GM18505 (cell line): Measurements from ENCODE around the gene HSD11B1.

Source experiments
- ATAC-seq: cut with Tn5 transposase; IDR thresholded peaks from one replicate; pipeline ENCODE4 v1.9.1; 2021; ENCODE audit not compliant: unreplicated experiment
- POLR2A ChIP-seq: IDR thresholded peaks from 4 replicates; pipeline ENCODE4 v1.6.1; 2011; ENCODE audit warnings: borderline replicate concordance; ENCODE audit not compliant: insufficient read depth, insufficient read length; ENCODE audit errors: extremely low read depth

Gene HSD11B1

GRCh38 chr1:209746451-209747165 is 42.0 kb downstream of the HSD11B1 start:
- ATAC-seq = no peak

GRCh38 chr1:209747580-209748262 is 43.1 kb downstream of the HSD11B1 start:
- no peak for TF ChIP-seq POLR2A
- peak; percentile 79 for ATAC-seq

More at GRCh38 chr1:209746451-209747165, 42.0 kb downstream of the HSD11B1 start:
- TF ChIP-seq POLR2A = no peak

GRCh38 chr1:209748620-209749019 is 44.0 kb downstream of the HSD11B1 start:
- no peak for TF ChIP-seq POLR2A

DNA sequence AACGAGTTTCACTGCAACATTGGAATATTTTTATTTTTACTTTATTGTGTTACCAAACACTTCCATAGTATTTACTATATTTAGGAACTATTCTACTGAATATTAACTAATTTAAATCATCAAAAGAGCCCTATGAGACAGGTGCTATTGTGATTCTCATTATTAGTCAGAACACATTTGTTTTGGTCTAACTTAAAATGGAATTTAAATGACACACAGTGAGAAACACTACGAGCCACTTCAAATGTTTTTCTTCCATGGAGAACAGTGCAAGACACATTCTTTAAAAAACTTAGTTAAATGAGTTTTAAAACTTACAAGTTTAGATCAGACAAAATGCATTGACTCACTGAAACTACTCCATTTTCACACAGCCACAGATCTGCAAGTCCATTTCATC is 44.6 kb downstream of the HSD11B1 start:
- TF ChIP-seq POLR2A = no peak
- no peak for ATAC-seq

More at GRCh38 chr1:209748620-209749019, 44.0 kb downstream of the HSD11B1 start:
- no peak for ATAC-seq

DNA sequence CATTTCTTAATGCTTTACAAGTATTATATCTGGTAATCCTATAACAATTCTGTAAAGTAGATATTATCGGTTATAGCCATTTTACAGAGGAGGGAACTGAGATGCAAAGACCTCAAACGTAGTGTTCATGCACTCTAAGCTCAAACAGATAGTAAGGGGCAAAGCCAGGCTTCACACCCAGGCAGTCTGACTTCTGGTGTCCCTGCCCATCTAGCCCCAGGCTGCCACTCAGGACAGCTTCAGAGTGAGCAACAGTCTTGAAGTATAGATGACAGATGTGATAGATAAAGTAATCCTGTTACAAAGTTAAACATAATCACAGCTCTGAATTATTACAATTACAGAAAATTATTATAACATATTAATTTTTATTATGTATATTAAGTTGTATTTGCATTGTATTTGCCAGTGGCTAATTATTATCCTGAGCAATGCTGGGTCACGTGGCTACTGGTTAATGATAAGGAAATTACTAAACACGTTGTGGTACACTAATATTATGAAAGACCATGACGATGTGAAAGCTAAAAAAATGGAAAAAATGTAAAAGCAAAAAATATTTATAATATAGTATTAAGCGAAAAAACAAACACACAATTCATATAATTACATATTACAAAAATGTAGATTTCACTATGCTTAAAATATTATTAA is 45.2 kb downstream of the HSD11B1 start:
- no peak for ATAC-seq
- TF ChIP-seq POLR2A = no peak

DNA sequence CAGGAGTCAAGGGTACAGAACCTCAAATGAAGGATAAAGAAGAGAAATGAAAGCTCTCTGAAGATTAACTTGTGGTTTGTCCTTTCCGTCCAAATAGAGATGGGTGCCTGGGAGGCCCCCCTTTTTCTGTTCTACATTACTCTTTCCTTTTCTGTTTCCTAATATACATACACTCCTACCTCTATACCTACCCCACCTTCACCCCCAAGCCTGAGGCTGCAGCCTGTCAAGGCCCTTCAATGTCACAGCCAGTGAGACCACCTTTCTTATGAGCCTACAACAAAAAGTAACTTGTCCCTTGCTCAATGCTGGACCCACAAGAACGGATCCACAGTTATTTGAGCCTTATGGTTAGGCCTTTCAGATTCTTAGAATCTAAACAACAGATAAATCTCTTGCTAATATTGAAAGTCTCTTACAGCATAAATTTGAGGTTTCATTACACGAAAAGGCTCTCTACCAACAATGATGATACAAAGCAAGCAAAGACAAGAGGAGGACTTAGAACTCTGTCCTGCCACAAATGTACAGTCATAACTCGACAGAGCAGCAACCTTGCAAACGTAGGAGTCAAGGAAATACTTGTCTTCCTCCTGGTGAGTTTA is 47.1 kb downstream of the HSD11B1 start:
- no peak for TF ChIP-seq POLR2A
- ATAC-seq = peak; percentile 44

DNA sequence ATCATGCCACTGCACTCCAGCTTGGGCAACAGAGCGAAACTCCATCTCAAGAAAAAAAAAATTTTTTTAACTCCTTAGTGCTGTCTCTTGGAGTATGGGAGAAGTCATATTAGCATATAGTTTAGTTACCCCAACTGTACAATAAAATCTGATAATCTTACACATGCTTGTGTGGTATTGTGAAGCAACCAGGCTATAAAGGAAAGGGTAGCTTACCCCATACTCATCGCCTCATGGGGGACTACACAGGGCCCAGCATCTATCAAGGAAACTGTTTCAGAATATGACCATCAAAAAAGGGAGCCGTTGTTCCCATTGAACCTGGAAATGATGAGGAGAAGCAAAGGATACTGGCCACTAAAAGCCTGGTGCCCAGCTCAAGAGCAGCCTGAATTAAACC is 48.2 kb downstream of the HSD11B1 start:
- no peak for TF ChIP-seq POLR2A
- ATAC-seq = no peak

DNA sequence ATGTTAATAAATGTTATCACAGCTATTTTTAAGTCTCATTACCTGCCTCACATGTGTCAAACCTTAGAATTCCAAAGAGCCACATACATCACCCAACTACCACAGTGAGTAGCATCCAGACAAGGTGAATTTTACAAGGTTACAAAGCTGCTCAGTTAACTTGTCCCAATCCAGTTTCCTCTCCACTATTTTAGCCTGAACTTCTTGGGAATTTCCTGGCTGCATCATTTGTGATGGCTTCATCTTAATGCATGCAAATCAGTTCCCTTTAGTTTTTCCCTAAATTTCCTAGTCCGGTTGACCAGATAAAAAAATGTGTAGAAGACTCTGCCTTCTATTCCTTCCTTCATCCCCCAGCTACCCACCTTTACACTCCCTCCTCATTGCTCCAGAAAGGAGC is 50.6 kb downstream of the HSD11B1 start:
- no peak for TF ChIP-seq POLR2A
- no peak for ATAC-seq

- peak; percentile 83 for TF ChIP-seq POLR2A
Measured at GRCh38 chr1:209755926-209756614, 51.4 kb downstream of the HSD11B1 start, which contains the start of gene TRAF3IP3. TRAF3IP3 (plus strand) TSS chr1:209756053; CDS start chr1:209760040, 3,987 bp downstream.

DNA sequence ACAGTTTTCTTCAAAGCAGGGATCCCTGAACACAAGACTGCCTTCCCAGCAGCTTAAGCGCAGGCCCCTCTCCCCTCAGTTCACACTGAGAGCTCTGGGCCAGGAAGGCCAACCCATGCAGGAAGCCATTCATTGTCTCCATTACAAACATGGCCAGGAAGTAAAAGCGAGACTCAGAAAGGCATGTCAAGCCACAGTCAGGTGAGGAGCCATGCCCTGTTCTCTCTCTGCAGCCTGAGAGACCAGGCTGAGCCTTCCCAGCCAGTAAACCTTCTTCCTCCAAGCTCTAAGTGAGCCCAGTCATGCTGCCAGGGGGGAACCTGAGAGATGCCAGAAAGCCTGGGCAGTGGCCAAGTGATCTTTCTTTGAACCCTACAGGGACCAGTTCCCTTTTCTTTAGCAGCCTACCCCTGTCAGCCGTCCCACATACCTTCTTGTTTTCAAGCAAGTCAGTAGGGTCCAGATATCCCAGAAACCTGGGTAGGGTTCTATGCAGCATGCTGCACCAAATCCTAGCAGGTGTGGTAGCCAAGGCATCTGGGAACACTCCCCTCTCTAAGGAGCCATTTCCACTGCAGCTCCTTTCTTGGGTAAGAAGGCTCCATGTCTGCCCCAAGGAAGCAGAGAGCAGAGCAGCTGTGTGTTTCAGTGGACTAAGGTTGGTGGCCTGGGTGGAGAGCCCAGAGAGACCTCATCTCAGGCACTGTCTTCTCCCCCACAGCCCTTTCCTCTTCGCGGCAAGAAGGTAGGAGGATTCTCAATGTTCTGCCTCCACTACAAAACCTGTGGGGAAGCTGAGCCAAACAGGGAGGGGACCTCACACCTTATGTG is 52.2 kb downstream of the HSD11B1 start:
- TF ChIP-seq POLR2A = peak; percentile 75
- peak; percentile 25 for ATAC-seq

More at GRCh38 chr1:209755926-209756614, 51.4 kb downstream of the HSD11B1 start, which contains the start of gene TRAF3IP3:
- ATAC-seq = peak; percentile 71

DNA sequence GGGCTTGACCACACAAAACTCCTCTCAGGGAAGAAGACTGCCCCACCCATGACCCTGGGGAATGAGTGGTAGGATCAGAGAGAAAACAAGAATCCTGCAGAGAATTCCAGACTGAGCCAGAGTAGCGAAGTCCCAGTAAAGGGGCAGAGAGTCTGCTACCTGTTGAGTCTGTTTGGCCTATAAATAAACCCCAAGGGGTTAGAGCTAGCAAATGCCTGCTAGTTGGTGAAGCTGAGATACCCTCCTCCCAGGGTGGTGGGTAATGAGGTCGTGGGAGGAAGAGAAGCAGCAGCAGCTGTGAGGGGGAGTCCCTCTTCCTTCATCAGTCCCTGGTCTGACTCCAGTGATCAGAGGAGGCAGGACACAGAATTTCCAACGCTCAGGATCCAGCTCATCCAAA is 53.8 kb downstream of the HSD11B1 start:
- no peak for ATAC-seq
- TF ChIP-seq POLR2A = no peak

DNA sequence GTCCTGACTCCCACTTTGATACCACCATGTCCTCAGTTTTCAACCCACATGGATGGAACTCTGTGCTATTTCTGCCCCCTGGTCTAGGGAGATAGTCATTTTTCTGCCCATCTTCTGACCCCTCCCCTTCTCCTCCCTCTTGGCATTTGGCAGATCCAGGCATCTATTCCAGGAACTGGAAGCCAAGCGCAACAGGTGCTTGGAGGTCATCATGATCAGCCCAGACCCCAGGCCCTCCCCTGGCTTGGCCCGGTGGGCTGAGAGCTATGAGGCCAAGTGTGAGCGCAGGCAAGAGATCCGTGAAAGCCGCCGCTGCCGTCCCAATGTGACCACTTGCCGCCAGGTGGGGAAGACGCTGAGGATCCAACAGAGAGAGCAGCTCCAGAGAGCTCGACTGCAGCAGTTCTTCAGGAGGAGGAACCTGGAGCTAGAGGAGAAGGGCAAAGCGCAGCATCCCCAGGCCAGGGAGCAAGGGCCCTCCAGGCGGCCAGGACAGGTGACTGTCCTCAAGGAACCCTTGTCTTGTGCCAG is 55.2 kb downstream of the HSD11B1 start:
- ATAC-seq = no peak
- no peak for TF ChIP-seq POLR2A
